Measurements from ENCODE around the gene COBL.

DNA sequence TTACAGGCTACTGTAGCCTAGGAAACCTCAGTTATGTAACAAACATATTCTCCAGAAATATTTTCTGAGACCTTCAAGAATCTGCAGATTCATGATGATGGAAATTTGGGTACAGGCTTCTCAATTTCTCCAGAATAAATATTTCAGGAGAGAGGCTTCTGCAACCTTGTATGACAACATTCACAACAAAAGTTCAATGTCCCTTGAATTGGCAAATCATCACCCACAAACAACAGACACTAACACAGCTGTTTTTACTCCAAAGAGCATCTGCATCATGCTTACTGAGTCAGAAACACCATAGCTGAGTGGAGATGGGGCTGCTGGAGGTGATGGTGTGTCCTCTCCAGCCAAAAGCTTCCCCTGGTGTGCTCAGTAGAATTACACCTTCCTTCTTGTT, 9.3 kb upstream of the COBL start:
- TF ChIP-seq EZH2 (IDR thresholded peaks at IDR 0.05; ENCODE audit: insufficient read depth, poor library complexity, severe bottlenecking) (no peak), EZH2phosphoT487 (IDR thresholded peaks at IDR 0.05; ENCODE audit: insufficient read depth, low read depth) (no peak)

All from GM23248 (cell line).